SKM-1 (cell line): Measurements from ENCODE around the gene KBTBD3.
"Not testable (repeated sequence)": the region's sequence is repeated elsewhere in the genome, so short reads cannot be mapped to it uniquely, and the experiment has no call there.

Source experiments
- DNase-seq: peaks from one replicate; lab custom pipeline; 2025; ENCODE audit not compliant: unreplicated experiment; lab: John Stamatoyannopoulos, UW

The KBTBD3 gene

GRCh38 chr11:106012744-106013143 is 64.4 kb downstream of the KBTBD3 start:
- DNase-seq = no peak

DNA sequence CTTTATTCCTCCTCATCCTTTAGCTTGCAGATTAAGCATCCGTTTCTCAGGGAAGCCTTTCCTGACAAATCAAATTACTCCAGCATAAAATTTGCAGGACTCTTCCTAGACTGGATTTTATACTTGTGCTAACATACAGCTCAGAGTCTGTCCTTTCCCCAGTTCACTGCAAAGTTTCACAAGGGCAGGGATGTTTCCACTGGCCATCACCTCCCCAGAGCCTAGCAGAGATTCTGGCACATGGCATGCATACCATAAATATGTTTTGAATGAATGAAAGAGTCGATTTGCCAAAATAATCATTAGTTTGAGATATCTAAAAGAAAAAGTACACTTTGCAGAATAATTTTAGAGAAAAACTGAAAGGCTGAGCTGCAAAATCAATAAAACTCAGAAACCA is 65.7 kb downstream of the KBTBD3 start:
- no peak for DNase-seq

DNA sequence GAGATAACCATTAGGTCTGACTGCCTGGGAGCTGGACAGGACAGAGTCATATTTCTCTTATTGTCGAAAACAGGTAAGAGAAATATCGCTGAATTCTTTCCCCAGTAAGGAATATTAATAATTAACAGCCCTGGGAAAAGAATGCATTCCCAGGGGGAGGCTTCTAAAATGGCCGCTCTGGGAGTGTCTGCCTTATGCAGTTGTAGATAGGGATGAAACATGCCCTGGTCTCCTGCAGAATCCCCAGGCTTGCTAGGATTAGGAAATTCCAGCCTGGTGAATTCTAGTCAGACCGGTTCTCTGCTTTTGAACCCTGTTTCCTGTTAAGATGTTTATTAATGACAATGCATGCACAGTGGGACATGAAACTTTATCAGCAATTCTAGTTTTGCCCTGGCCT is 74.1 kb downstream of the KBTBD3 start:
- DNase-seq = not testable (repeated sequence)

GRCh38 chr11:106001304-106002012 is 75.7 kb downstream of the KBTBD3 start:
- DNase-seq = no peak
